Measurements from ENCODE around the gene SBF2. TPM values are rescaled to one million over a fixed set of nuclear protein-coding genes. Genes with fewer than 3 reads are reported as not detected.

The SBF2 gene
- total and polyA plus RNA-seq, 2 of the 13 experiments (the other 11 are each of a cell fraction or from before 2014, with no cell fraction given): 24.0 to 45.8 TPM

GRCh38 chr11:10302744-10303557, 8.9 kb upstream of the SBF2 start (continued):
- TF ChIP-seq ZSCAN21 (CRISPR knock-in tag; IDR thresholded peaks at IDR 0.05; ENCODE audit: borderline replicate concordance): no peak; the same call in 1 of the 2 replicates
- peak; percentile 32; the same call in 1 of the 2 replicates for TF ChIP-seq STAG1 (CRISPR knock-in tag; IDR thresholded peaks at IDR 0.05)
- TF ChIP-seq ZNF616 (CRISPR knock-in tag; IDR thresholded peaks at IDR 0.05; ENCODE audit: low read depth): no peak
- no peak for TF ChIP-seq SOX6 (IDR thresholded peaks at IDR 0.05)
- peak; percentile 42; the same call in 1 of the 2 replicates for TF ChIP-seq SOX6 (CRISPR knock-in tag; IDR thresholded peaks at IDR 0.05)
- TF ChIP-seq ZNF232 (CRISPR knock-in tag; IDR thresholded peaks at IDR 0.05; ENCODE audit: borderline replicate concordance): peak; percentile 67; the same call in 1 of the 2 replicates
- no peak for TF ChIP-seq MAFF (IDR thresholded peaks at IDR 0.05; ENCODE audit: low read depth, low read length)
- peak; percentile 84 for TF ChIP-seq NR2C2 (CRISPR knock-in tag; IDR thresholded peaks at IDR 0.05; ENCODE audit: borderline replicate concordance)
- no peak for TF ChIP-seq PHF21A (CRISPR knock-in tag; IDR thresholded peaks at IDR 0.05)
- no peak for TF ChIP-seq ZHX1 (CRISPR knock-in tag; IDR thresholded peaks at IDR 0.05; ENCODE audit: low read depth)
- TF ChIP-seq HNF1B (CRISPR knock-in tag; IDR thresholded peaks at IDR 0.05): peak; percentile 30
- no peak for TF ChIP-seq NFYB (CRISPR knock-in tag; IDR thresholded peaks at IDR 0.05)
- peak; percentile 19; the same call in 1 of the 2 replicates for TF ChIP-seq FOXA3 (CRISPR knock-in tag; IDR thresholded peaks at IDR 0.05)
- peak; percentile 90; the same call in 1 of the 2 replicates for TF ChIP-seq ZNF678 (CRISPR knock-in tag; IDR thresholded peaks at IDR 0.05)
- TF ChIP-seq ZBTB20 (CRISPR knock-in tag; IDR thresholded peaks at IDR 0.05; ENCODE audit: borderline replicate concordance, low read depth): 0 out of 2 replicates have a peak, but pooled peaks have one; percentile 66
- TF ChIP-seq TBX2 (CRISPR knock-in tag; IDR thresholded peaks at IDR 0.05; ENCODE audit: borderline replicate concordance): peak; percentile 55; the same call in 1 of the 2 replicates
- TF ChIP-seq ZNF138 (CRISPR knock-in tag; IDR thresholded peaks at IDR 0.05; ENCODE audit: low read depth): no peak
- TF ChIP-seq NR2F2 (IDR thresholded peaks at IDR 0.05; ENCODE audit: borderline replicate concordance, low read depth): peak; percentile 48; the same call in 1 of the 2 replicates
- TF ChIP-seq CENPX (CRISPR knock-in tag; IDR thresholded peaks at IDR 0.05): no peak
- TF ChIP-seq FOXP4 (CRISPR knock-in tag; IDR thresholded peaks at IDR 0.05): peak; percentile 13
- no peak for TF ChIP-seq CBX1 (IDR thresholded peaks at IDR 0.05; ENCODE audit: low read depth)
- TF ChIP-seq TFAP4 (IDR thresholded peaks at IDR 0.05; ENCODE audit: borderline replicate concordance, low read depth): peak; percentile 29; the same call in 1 of the 2 replicates
- 0 out of 2 replicates have a peak, but pooled peaks have one; percentile 47 for TF ChIP-seq ZNF30 (CRISPR knock-in tag; IDR thresholded peaks at IDR 0.05)
